GM19452 (cell line): Measurements from ENCODE around the gene ZCRB1.

Source experiments
- ATAC-seq: cut with Tn5 transposase; IDR thresholded peaks from one replicate; pipeline ENCODE4 v1.9.1; 2021; ENCODE audit not compliant: unreplicated experiment

Gene ZCRB1

DNA sequence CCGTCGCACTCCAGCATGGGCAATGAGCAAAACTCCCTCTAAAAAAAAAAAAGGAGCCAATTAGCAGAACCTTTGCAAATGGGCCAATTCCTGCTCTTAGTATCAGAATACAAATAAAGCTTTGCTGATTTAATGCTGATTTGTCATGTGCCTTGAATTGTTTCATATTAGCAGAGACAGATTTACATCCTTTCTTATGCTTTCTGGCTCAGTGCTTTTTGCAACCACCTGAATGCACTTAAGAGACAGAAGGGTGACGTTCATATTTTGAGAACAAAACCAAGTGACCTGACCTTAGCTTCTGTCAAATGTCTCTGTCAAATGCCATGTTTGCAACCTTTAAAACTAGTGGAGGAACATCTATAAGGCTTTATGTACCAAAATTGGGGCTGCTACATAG is 44.0 kb downstream of the ZCRB1 start:
- ATAC-seq = no peak

DNA sequence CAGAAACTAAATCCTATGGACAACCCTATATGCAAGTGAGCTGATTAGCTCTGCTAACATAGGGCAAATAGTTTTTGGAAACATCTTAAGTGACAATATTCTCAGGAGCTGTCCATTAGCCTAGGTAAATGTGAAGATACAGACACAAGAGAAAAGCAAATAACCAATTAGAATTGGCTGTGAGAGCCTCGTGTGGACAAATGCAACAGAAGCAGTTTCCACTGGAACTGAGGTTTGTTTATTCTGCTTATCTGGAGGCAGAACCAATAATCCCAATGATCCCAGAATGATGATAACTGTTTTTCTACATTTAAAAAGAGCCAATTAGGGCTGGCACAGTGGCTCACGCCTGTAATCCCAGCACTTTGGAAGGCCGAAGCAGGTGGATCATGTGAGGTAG is 44.6 kb downstream of the ZCRB1 start:
- no peak for ATAC-seq

DNA sequence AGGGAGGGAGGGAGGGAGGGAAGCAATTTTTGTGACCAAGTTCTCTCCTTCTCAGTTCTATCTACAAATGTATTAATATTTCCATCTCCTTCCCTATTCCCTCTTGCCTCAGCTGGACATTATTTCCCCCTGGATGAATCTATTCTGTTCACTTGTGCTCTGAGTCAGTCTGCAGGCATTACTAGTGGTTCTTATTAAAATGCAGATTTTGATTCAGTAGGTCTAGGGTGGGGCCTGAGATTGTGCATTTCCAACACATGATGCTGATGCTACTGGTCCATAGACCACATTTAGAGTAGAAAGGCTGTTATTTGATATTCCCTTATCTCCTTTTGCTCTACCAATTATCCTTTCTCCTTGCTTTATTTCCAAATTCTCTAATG is 47.8 kb downstream of the ZCRB1 start:
- ATAC-seq = no peak

DNA sequence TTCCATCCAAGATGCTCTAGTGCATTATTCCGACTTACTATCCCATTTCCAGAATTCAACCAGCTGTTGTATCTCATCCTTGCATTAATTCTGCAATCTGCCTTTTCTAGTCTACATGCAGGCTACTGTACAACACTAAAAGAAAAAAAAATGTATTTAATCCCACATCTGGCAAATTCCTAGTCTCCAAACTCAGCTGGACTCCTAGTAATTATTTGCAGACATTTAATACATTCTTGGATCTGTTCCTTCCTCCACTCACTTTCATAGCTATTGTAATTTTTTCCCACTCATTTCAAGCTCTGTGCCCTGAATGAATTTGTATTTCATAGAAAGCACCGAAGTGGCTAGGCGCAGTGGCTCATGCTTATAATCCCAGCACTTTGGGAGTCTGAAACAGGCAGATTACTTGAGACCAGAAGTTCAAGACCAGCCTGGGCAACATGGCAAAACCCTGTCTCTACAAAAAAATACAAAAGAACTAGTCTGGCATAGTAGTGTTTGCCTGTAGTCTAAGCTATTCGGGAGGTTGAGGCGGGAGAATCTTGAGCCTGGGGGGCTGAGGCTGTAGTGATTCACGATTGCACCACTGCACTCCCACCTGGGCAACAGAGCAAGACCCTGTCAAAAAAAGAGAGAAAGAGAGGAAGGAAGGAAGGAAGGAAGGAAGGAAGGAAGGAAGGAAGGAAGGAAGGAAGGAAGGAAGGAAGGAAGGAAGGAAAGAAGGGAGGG is 48.3 kb downstream of the ZCRB1 start:
- no peak for ATAC-seq

DNA sequence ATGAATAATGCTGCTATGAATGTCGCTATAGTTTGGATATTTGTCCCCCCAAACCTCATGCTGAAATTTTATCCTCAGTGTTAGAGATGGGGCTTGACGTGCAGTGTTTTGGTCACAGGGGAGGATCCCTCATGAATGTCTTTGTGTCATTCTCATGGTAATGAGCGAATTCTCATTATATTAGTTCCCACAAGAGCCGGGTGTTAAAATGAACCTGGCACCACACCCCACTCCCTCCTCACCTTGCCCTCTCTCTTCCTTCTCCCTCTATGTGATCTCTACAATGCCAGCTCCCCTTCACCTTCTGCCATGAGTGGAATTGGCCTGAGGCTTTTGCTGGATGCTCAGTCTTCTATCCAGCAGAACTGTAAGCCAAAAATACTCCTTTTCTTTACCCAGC is 50.4 kb downstream of the ZCRB1 start:
- no peak for ATAC-seq

DNA sequence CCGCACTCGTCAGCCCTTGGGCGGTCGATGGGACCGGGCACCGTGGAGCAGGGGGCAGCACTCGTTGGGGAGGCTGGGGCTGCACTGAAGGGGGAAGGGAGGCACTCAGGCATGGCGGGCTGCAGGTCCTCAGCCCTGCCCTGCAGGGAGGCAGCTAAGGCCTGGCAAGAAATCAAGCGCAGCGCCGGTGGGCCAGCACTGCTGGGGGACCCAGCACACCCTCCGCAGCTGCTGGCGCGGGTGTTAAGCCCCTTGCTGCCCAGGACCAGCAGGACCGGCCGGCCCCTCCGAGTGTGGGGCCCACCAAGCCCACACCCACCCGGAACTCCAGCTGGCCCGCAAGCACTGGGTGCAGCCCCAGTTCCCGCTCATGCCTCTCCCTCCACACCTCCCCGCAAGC is 52.2 kb downstream of the ZCRB1 start:
- no peak for ATAC-seq

DNA sequence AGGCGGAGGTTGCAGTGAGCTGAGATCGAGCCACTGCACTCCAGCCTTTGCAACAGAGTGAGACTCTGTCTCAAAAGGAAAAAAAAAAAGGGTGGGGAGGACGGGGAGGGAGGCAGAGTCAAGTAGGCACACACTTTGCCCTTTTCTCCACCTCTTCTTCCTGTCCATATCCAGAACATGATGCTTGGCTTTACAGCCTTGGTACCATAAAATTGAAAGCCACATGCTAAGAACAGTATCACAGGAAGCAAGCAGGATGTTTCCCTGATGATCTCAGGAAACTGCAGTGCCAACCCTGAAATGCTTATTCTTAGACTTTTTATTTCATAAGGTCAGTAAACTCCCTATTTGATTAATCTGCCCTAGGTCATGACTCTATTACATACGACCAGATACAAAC is 55.3 kb downstream of the ZCRB1 start:
- ATAC-seq = no peak

DNA sequence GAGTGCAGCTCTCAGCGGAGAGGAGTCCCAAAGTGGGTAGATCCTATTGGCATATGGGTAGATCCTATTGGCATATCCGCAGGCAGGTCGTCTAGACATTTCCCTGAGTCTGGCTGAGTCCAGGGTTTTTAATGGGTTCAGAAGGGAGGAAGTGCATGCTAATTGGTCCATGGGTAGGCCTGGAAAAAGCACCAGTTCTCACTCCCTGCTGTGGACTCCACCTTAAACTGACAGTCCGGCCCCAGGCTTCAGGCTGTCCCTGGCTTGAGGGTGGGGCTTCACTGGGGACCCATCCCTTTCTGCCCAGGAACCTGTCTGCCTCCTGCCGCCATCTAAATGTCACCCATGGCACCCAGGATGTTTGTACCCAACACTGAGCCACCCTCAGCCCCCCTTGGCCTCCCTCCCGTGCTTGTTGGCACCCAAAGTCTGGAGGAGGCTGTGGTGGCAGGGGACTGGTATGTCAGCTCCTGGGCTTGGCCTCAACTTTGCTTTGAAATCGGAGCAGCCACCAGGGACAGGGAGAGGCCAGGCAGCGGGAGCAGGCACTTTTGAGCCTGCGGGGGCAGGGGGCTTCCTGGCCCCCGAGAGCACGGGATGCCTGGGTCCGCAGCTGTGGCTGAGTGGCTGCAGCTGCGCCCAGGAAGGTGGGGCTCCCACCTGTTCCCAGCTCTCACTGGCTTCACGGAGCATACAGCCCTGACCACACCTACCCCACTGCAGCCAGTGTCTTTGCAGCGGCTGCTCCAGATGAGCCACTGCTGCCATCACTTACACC is 58.3 kb downstream of the ZCRB1 start:
- no peak for ATAC-seq

DNA sequence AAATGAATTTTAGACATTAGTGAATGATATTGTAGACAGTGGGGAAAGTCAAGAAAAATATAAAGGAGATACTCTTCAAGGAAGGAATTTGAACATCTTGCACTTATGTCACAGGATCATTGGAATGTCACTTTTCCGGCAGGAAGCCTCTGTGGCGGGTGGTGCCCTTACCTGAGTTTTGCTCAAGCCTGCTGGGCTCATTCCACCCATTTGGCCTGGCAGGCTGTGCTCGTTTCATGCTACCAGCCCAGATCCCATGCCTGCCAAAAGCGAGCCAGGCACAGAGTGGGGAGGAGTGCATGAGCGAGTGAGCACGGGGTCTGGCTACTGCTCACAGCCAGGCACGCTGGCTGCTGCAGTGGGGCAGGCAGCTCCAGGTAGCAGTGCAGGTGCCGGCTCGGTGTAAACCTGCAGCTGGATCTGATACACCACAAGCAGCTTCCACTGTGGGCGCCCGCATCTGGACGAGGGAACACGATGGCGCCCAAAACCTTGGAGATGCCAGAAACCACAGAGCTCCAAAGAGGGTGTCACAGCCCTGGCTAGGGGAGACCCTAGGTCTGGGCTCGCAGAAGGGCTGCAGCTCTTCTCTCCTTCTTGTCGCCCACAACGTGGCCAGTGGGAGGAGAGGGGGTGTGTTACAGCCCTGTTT is 59.2 kb downstream of the ZCRB1 start:
- ATAC-seq = no peak

DNA sequence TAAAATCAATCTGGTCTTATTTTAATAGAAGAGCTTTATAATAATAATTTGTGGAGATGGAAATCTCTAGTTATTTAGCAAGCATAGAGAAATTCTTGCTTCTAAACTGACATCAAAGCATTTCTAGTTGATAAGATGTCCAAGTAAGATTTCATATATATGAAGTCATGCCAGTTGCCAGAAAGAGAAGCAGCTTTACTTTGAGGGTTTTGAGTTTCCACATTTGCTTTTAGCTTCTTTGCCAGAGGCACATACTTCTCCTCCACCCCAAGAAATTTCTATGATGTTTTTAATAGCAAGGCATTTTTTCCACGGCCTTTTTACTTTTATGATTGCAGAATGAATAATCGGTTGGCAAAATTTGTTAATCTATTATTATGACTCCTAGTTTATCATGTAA is 63.6 kb downstream of the ZCRB1 start:
- ATAC-seq = no peak
